SK-N-SH (cell line): ENCODE data around the gene PAFAH1B1. TPM values are rescaled to one million over a fixed set of nuclear protein-coding genes. Genes with fewer than 3 reads are reported as not detected.

ENCODE experiments used
- CTCF ChIA-PET: fragments of 300-600, 350-600 bp; formaldehyde crosslinking; extraction: SDS; loops from one replicate; lab custom pipeline; 2021; lab: Yijun Ruan, JAX
- POLR2A ChIA-PET: fragments of 350-600 bp; sonication (Branson Sonifier 250); formaldehyde crosslinking; extraction: SDS; loops from one replicate; lab custom pipeline; 2020; ENCODE audit warnings: antibody characterized with exemption, inconsistent platforms; lab: Yijun Ruan, JAX
- DNase-seq: peaks from one replicate; pipeline ENCODE4 v3.0.0; 2012
- H2AFZ ChIP-seq: fragments of 200-600 bp; sonication (generic); 2 replicates; pipeline ENCODE4 v1.8.1; 2016; ENCODE audit warnings: antibody characterized with exemption, mild to moderate bottlenecking, low read depth
- H3F3A ChIP-seq: fragments of 200-600 bp; sonication (generic); replicated peaks from 2 replicates; pipeline ENCODE3; 2016; ENCODE audit warnings: antibody characterized with exemption, mild to moderate bottlenecking; ENCODE audit not compliant: insufficient read depth
- H3K27ac ChIP-seq, 2 experiments: fragments of 200-500 bp in 1 of 2; fragments of 200-600 bp in 1 of 2; sonication (Bioruptor generic) in 1 of 2; sonication (generic), shearing (Covaris generic) in 1 of 2; 2 replicates each; pipeline versions ENCODE4 v1.5.1 to v1.6.1; 2014 to 2016; ENCODE audit warnings: low read depth in 2 of 2, inconsistent platforms in 1 of 2, low read length in 1 of 2, mild to moderate bottlenecking in 1 of 2, mixed read lengths in 1 of 2
- H3K27me3 ChIP-seq: fragments of 200-600 bp; sonication (generic), shearing (Covaris generic); 2 replicates; pipeline ENCODE4 v1.6.1; 2016; ENCODE audit warnings: mixed run types; ENCODE audit not compliant: insufficient read depth
- H3K36me3 ChIP-seq, 2 experiments: fragments of 200-500 bp in 1 of 2; fragments of 200-600 bp in 1 of 2; sonication (Bioruptor generic) in 1 of 2; sonication (generic) in 1 of 2; replicated peaks in 1 of 2; 2 replicates each; pipeline versions ENCODE3 to v1.5.1; 2014 to 2016; ENCODE audit warnings: low read length in 1 of 2, mild to moderate bottlenecking in 1 of 2; ENCODE audit not compliant: insufficient read depth in 2 of 2, control insufficient read depth in 1 of 2
- H3K4me1 ChIP-seq, 2 experiments: fragments of 200-500 bp in 1 of 2; fragments of 200-600 bp in 1 of 2; sonication (Bioruptor generic) in 1 of 2; sonication (generic), shearing (Covaris generic) in 1 of 2; 2 replicates each; pipeline versions ENCODE4 v1.5.1 to v1.6.1; 2014 to 2016; ENCODE audit warnings: low read depth in 1 of 2, low read length in 1 of 2, mixed run types in 1 of 2; ENCODE audit not compliant: insufficient read depth in 2 of 2, control insufficient read depth in 1 of 2
- H3K4me2 ChIP-seq: fragments of 200-600 bp; sonication (generic), shearing (Covaris generic); 2 replicates; pipeline ENCODE4 v1.6.1; 2017; ENCODE audit warnings: mixed run types
- H3K4me3 ChIP-seq, 2 experiments: fragments of 200-500 bp in 1 of 2; fragments of 200-600 bp in 1 of 2; sonication (Bioruptor generic) in 1 of 2; sonication (generic), shearing (Covaris generic) in 1 of 2; 2 replicates each; pipeline versions ENCODE4 v1.5.1 to v1.8.1; 2014 to 2016; ENCODE audit warnings: low read depth in 2 of 2, inconsistent platforms in 1 of 2, low read length in 1 of 2, mild to moderate bottlenecking in 1 of 2, mixed read lengths in 1 of 2, moderate library complexity in 1 of 2
- H3K79me2 ChIP-seq: fragments of 200-600 bp; sonication (generic); 2 replicates; pipeline ENCODE4 v1.8.1; 2017; ENCODE audit warnings: mild to moderate bottlenecking; ENCODE audit not compliant: insufficient read depth
- H3K9ac ChIP-seq: fragments of 200-600 bp; sonication (generic); 2 replicates; pipeline ENCODE4 v1.6.1; 2017; ENCODE audit warnings: mixed run types
- H3K9me2 ChIP-seq: fragments of 200-600 bp; sonication (generic); 2 replicates; pipeline ENCODE4 v1.6.1; 2017; ENCODE audit warnings: mixed run types
- H3K9me3 ChIP-seq: fragments of 200-600 bp; sonication (generic); 2 replicates; pipeline ENCODE4 v1.6.1; 2017; ENCODE audit warnings: mixed run types, mild to moderate bottlenecking, moderate library complexity
- H4K20me1 ChIP-seq: fragments of 200-600 bp; sonication (generic); 2 replicates; pipeline ENCODE4 v1.6.1; 2017; ENCODE audit warnings: mild to moderate bottlenecking, mixed run types; ENCODE audit not compliant: insufficient read depth
- ELF1 ChIP-seq: IDR thresholded peaks from 2 replicates; pipeline ENCODE4 v1.4.0; 2012
- EZH2phosphoT487 ChIP-seq: fragments of 200-600 bp; sonication (generic); IDR thresholded peaks from 2 replicates; pipeline ENCODE4 v1.6.1; 2017; ENCODE audit warnings: low read depth, mixed run types, mild to moderate bottlenecking, antibody characterized with exemption, moderate library complexity, borderline replicate concordance
- FOXJ3 ChIP-seq: sonication (generic); formaldehyde crosslinking; IDR thresholded peaks from 2 replicates; pipeline ENCODE4 v1.5.1; 2020; ENCODE audit warnings: mild to moderate bottlenecking, missing genetic modification reagents
- FOXM1 ChIP-seq: IDR thresholded peaks from 2 replicates; pipeline ENCODE4 v1.4.0; 2012; ENCODE audit warnings: low read depth, mild to moderate bottlenecking
- JUND ChIP-seq: IDR thresholded peaks from 2 replicates; pipeline ENCODE4 v1.4.0; 2012
- MEF2A ChIP-seq: IDR thresholded peaks from 2 replicates; pipeline ENCODE4 v1.4.0; 2012; ENCODE audit warnings: low read depth, borderline replicate concordance
- MXI1 ChIP-seq: IDR thresholded peaks from 2 replicates; pipeline ENCODE4 v1.6.1; 2012; ENCODE audit warnings: mild to moderate bottlenecking, low read depth, low read length, improper control_type of control experiment
- NRF1 ChIP-seq: IDR thresholded peaks from 2 replicates; pipeline ENCODE4 v1.6.1; 2012; ENCODE audit warnings: low read depth, mild to moderate bottlenecking, low read length
- RCOR1 ChIP-seq: fragments of 150-350 bp; IDR thresholded peaks from 2 replicates; pipeline ENCODE4 v1.6.1; 2017; ENCODE audit warnings: antibody characterized with exemption, low read length
- SIN3A ChIP-seq: IDR thresholded peaks from 2 replicates; pipeline ENCODE4 v1.6.1; 2012; ENCODE audit warnings: low read depth, mild to moderate bottlenecking, low read length, moderate library complexity, borderline replicate concordance
- SMC3 ChIP-seq: IDR thresholded peaks from 2 replicates; pipeline ENCODE4 v1.6.1; 2012; ENCODE audit warnings: low read depth, low read length, improper control_type of control experiment
- YY1 ChIP-seq: IDR thresholded peaks from 2 replicates; pipeline ENCODE4 v1.4.0; 2012; ENCODE audit warnings: low read depth, mild to moderate bottlenecking
- WGBS: methylation state at CpG from one replicate; pipeline ENCODE4 v1.1.6; 2017; ENCODE audit warnings: low lambda C conversion rate; 5-methylcytosine and 5-hydroxymethylcytosine counted together
- polyA plus RNA-seq, 3 experiments: library from polyadenylated mRNA; depleted of rRNA; stranded (reverse); fragments of >200 nt; gene quantifications; 2 replicates each; pipeline ENCODE4 v1.2.3, GENCODE V29; 2012
- TF ChIP-seq, protein P1 (sequence below): IDR thresholded peaks from 2 replicates; pipeline ENCODE4 v1.4.0; 2012; ENCODE audit warnings: low read depth, borderline replicate concordance
- TF ChIP-seq, protein P2 (sequence below): IDR thresholded peaks from 2 replicates; pipeline ENCODE4 v1.4.0; 2012; ENCODE audit warnings: low read depth, borderline replicate concordance

The PAFAH1B1 gene
- polyA plus RNA-seq, 1 of the 3 experiments (the other 2 are of a cell fraction): 37.3 TPM

DNA sequence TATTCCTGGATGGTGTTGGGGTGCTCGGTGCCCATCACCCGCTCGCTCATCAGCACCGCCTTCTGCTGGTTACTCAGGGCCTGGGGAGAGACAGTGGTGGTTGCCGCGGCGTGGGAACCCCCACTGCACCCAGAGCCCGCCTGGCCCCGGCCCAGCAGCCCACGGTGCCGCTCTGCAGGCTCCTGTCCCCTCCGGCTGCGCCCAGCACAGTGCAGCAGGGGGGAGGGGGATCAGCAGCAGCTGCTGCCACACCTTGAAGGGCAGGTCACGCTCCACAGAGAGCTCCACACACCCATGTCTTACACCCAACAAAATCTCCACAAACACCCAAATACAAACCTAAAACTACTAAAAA lies 99.3 kb downstream of the PAFAH1B1 start:
- no peak overlapping the region for H3K4me2 ChIP-seq
- no peaks in the 10 kb centered on the region for H3K79me2 ChIP-seq
- DNase-seq: peak; percentile 27
- no peak overlapping the region for H3K9ac ChIP-seq
- H3K36me3 ChIP-seq: peaks cover 0 to 37% of the 10 kb centered on the region in 2 experiments
- no peaks in the 10 kb centered on the region for H4K20me1 ChIP-seq
- no peak overlapping the region for H3K4me3 ChIP-seq
- no peaks in the 10 kb centered on the region for H3K4me1 ChIP-seq
- H3K9me3 ChIP-seq: no peaks in the 10 kb centered on the region
- TF ChIP-seq, protein P1, sequence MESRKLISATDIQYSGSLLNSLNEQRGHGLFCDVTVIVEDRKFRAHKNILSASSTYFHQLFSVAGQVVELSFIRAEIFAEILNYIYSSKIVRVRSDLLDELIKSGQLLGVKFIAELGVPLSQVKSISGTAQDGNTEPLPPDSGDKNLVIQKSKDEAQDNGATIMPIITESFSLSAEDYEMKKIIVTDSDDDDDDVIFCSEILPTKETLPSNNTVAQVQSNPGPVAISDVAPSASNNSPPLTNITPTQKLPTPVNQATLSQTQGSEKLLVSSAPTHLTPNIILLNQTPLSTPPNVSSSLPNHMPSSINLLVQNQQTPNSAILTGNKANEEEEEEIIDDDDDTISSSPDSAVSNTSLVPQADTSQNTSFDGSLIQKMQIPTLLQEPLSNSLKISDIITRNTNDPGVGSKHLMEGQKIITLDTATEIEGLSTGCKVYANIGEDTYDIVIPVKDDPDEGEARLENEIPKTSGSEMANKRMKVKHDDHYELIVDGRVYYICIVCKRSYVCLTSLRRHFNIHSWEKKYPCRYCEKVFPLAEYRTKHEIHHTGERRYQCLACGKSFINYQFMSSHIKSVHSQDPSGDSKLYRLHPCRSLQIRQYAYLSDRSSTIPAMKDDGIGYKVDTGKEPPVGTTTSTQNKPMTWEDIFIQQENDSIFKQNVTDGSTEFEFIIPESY: no peak
- TF ChIP-seq NRF1 (no peak), ELF1 (no peak), JUND (no peak), FOXM1 (no peak)
- H2AFZ ChIP-seq: no peak overlapping the region
- peaks cover 10% of the 10 kb centered on the region for H3F3A ChIP-seq
- H3K9me2 ChIP-seq: no peaks in the 10 kb centered on the region
- ChIA-PET POLR2A (no interaction called here), CTCF (no interaction called here)
- WGBS: 84% methylated on average over 8 of the region's 14 CpGs
- no peak overlapping the region for H3K27ac ChIP-seq
- H3K27me3 ChIP-seq: no peaks in the 10 kb centered on the region

DNA sequence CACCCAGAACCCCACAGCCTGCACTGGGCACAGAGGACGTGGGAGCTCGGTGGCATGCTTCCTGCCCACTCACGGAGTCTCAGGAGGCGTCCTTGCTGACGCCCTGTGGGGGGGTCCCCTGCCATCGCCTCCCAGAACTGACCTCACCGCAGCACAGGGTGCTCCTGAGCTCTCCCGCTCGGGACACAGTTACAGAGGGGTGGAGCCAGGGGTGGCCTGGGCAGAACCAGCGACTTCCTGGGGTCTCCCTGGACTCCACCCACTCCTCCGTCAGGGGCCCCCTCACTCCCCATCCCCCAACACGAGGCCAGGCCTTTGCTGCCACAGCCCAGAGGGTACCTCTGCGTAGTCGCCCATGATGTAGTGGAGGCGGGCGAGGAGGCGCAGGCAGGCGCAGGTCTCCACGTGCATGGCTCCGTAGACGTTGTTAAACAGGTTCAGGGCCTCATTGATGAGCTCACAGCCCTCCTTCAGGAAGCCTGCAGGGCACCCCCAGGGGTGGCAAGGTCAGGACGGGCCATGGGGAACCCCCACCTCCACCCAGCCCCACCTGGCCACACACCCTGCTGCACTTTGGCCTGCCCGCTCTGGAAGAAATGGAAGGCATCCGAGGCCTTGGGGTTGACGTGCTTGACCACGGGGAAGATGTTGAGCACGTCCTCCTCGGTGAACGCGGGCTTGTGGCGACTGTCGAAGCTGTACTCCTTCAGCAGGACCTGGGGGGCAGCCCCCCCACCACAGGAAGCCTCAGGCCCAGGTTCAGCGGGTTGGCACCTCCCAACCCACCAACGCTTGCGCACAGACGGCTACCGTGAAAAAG lies 100.3 kb downstream of the PAFAH1B1 start:
- no peaks in the 10 kb centered on the region for H3K4me1 ChIP-seq
- 99% methylated on average over 13 of the region's 37 CpGs for WGBS
- H2AFZ ChIP-seq: no peak overlapping the region
- no peak overlapping the region for H3K9ac ChIP-seq
- no peak overlapping the region for H3K27ac ChIP-seq
- H3K36me3 ChIP-seq: peaks cover 0 to 41% of the 10 kb centered on the region in 2 experiments
- no peaks in the 10 kb centered on the region for H4K20me1 ChIP-seq
- no peaks in the 10 kb centered on the region for H3K79me2 ChIP-seq
- POLR2A ChIA-PET: no interaction called here
- TF ChIP-seq JUND (no peak), MXI1 (no peak), SMC3 (no peak), SIN3A (no peak), FOXJ3 (no peak), ELF1 (no peak), YY1 (no peak), RCOR1 (no peak), MEF2A (no peak), EZH2phosphoT487 (no peak)
- TF ChIP-seq, protein P2, sequence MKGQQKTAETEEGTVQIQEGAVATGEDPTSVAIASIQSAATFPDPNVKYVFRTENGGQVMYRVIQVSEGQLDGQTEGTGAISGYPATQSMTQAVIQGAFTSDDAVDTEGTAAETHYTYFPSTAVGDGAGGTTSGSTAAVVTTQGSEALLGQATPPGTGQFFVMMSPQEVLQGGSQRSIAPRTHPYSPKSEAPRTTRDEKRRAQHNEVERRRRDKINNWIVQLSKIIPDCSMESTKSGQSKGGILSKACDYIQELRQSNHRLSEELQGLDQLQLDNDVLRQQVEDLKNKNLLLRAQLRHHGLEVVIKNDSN: no peak
- no peak overlapping the region for H3K4me3 ChIP-seq
- no peaks in the 10 kb centered on the region for H3K9me2 ChIP-seq
- DNase-seq: peak; percentile 27
- H3K4me2 ChIP-seq: no peak overlapping the region
- no peaks in the 10 kb centered on the region for H3K27me3 ChIP-seq
- H3F3A ChIP-seq: peaks cover 1% of the 10 kb centered on the region
- CTCF ChIA-PET: no interaction called here
- H3K9me3 ChIP-seq: no peaks in the 10 kb centered on the region
